NCI-H2107 (cell line): ENCODE results near the gene SUPT6H.

Experiments
- DNase-seq: peaks from one replicate; lab custom pipeline; 2025; lab: John Stamatoyannopoulos, UW

Gene SUPT6H

GRCh38 chr17:28751600-28752366 lies 89.8 kb downstream of the SUPT6H start:
- DNase-seq, result no peak
